Cardiac fibroblast (primary cell): ENCODE measurements around the gene PRCD.
"Not testable (repeated sequence)": the region's sequence is repeated elsewhere in the genome, so short reads cannot be mapped to it uniquely, and the experiment has no call there.

Source experiments
- DNase-seq, 2 donors: peaks; one replicate each; pipeline versions ENCODE4 v3.0.0 to v3.0.0-alpha.2; 2010; ENCODE audit warnings: low read depth in 2 of 2
- H3K4me3 ChIP-seq, 2 donors: replicated peaks in 1 of 2; 1 replicate in 1 of 2; 2 replicates in 1 of 2; pipeline ENCODE4 v1.5.1; 2011; ENCODE audit warnings: low read depth in 2 of 2, low read length in 2 of 2, mild to moderate bottlenecking in 2 of 2, moderate library complexity in 1 of 2
- TF ChIP-seq, protein P1 (sequence below): IDR thresholded peaks from one replicate; pipeline ENCODE4 v1.5.1; 2011; ENCODE audit warnings: low read depth, mild to moderate bottlenecking, low read length, inconsistent platforms

Gene PRCD

DNA sequence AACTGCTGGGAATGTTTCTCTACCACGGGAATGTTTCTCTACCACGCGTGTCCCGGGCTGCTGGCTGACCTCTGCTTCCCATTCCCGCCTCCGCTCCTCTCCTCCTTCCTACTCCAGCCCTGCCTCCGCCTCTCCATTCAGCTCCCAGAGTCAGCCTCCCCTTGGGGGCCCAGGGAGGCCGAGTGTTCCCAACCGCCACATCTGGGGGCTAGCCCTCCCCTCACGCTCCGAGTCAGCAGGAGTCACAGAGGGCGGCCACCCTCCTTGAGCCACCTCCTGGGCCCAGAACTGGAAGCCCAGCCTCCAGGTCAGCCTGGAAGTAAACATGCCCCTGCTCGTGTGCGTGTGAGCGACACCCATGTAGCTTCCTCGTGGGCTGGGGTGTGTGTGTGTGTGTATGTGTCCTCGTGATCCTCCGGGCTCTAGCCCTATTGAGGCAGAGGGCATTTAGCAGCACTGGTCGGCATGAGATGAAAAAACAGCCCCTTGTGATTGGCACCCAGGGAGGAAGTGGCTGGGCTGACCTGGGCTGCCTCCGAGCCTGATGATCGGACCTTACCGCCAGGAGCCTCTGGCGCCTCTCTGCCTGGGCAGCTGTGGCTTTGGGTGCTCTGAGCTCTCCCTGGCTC lies 9.6 kb upstream of the PRCD start:
- TF ChIP-seq, protein P1, sequence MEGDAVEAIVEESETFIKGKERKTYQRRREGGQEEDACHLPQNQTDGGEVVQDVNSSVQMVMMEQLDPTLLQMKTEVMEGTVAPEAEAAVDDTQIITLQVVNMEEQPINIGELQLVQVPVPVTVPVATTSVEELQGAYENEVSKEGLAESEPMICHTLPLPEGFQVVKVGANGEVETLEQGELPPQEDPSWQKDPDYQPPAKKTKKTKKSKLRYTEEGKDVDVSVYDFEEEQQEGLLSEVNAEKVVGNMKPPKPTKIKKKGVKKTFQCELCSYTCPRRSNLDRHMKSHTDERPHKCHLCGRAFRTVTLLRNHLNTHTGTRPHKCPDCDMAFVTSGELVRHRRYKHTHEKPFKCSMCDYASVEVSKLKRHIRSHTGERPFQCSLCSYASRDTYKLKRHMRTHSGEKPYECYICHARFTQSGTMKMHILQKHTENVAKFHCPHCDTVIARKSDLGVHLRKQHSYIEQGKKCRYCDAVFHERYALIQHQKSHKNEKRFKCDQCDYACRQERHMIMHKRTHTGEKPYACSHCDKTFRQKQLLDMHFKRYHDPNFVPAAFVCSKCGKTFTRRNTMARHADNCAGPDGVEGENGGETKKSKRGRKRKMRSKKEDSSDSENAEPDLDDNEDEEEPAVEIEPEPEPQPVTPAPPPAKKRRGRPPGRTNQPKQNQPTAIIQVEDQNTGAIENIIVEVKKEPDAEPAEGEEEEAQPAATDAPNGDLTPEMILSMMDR = no peak
- DNase-seq = peak; percentile 78 to 91
- peak overlapping the region in 1 of 2 donors; percentile 4 for H3K4me3 ChIP-seq

DNA sequence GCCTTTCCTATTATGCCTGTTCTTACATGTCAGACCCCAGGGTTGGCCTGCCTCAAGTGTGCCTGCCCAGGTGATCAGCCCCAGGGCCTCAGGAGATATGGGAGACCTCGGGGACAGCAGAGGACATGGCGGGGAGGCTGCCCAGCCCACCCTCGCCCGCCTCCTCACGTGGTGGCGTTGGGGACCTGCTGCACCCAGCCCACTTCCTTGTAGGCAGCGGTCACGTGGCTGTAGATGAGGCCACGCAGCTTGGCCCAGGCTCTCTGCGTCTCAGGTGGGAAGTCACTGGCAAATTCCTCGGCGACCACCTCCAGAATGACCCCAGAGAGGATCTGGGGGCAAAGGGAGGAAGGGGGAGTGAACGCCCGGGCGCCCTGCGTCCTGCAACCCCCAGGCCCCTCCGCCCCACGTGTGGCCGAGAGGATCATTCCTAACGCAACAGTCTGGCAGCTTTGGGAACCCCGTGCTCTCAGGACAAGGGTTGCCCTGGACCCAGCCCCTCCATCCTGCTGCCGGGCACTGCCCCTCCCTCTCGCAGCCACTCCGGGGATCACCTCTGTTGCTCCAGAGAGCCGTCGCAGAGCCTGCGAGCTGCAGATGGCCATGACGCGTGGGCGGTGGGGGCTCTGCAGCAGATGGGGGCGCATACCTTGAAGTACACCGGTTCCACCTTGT lies 8.9 kb upstream of the PRCD start:
- H3K4me3 ChIP-seq = no peak overlapping the region
- no peak for DNase-seq
- TF ChIP-seq, protein P1 = no peak

DNA sequence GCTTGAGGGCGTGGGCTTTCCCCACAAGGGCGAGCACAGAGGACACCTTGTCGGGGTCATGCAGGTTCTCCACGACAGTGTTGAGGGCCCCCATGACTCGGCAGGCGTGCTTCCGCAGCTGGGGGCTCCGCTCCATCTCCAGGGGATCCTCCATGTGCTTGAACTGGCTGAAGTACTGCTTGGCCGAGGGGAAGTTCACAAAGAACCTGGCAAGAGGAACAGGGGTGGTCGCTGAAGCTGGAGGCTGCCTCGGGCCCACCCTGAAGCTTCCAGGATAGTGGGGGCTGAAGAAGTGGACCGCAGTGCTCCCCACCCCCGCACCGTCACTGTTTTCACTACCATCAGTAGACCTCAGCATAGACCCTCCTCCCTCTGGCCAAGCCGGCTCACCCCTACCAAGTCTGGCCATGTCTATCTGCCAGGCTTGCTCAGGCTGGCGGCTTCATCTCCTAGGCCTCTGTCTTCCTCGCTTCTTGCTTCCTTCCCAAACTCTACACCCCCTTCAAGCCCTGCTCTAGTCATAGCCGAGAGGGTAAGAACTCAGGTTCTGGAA lies 8.3 kb upstream of the PRCD start:
- no peak overlapping the region for H3K4me3 ChIP-seq
- TF ChIP-seq, protein P1 = no peak
- no peak for DNase-seq

DNA sequence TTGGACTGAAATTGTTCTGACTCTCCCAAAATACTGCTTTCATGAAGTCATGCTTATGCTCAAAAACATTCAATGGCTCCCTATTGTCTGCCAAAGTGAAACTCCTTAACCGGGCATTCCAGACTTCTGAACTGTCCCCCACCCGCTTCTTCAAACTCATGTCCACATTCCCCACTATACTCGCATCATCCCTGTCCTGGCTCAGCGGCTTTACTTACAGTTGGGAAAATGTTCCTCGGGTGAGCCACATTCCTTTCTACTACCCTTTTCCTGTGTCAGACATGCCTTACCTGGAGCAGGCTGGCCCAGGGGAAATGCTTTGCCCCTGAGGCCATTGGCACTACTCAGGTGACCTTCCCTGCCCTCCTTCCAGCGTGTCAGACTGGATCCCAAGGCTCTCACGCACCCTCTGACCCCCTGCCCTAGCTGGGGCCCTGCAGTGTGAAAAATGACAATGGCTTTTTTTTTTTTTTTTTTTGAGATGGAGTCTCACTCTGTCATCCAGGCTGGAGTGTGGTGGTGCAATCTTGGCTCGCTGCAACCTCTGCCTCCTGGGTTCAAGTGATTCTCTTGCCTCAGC lies 7.7 kb upstream of the PRCD start:
- H3K4me3 ChIP-seq = no peak overlapping the region
- TF ChIP-seq, protein P1 = no peak
- peak; percentile 49 to 86 for DNase-seq

DNA sequence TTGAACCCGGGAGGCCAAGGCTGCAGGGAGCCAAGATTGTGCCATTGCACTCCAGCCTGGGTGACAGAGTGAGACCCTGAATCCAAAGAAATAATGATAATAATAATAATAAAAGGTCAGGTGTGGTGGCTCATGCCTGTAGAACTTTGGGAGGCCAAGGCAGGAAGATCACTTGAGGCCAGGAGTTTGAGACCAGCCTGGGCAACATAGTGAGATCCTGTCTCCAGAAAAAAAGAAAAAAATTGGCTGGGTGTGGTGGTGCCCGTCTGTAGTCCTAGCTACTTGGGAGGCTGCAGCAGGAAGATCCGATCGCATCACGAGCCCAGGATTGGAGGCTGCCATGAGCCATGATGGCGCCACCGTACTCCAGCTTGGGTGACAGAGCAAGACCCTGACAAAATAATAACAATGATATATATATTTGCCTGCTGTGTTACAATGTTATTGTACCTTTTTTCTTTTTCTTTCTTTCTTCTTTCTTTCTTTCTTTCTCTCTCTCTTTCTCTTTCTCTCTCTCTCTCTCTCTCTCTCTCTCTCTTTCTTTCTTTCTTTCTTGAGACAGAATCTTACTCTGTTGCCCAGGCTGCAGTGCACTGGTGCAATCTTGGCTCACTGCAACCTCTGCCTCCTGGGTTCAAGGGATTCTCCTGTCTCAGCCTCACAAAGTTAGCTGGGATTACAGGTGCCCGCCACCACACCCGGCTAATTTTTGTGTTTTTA lies 6.0 kb upstream of the PRCD start:
- not testable (repeated sequence) for DNase-seq, H3K4me3 ChIP-seq

DNA sequence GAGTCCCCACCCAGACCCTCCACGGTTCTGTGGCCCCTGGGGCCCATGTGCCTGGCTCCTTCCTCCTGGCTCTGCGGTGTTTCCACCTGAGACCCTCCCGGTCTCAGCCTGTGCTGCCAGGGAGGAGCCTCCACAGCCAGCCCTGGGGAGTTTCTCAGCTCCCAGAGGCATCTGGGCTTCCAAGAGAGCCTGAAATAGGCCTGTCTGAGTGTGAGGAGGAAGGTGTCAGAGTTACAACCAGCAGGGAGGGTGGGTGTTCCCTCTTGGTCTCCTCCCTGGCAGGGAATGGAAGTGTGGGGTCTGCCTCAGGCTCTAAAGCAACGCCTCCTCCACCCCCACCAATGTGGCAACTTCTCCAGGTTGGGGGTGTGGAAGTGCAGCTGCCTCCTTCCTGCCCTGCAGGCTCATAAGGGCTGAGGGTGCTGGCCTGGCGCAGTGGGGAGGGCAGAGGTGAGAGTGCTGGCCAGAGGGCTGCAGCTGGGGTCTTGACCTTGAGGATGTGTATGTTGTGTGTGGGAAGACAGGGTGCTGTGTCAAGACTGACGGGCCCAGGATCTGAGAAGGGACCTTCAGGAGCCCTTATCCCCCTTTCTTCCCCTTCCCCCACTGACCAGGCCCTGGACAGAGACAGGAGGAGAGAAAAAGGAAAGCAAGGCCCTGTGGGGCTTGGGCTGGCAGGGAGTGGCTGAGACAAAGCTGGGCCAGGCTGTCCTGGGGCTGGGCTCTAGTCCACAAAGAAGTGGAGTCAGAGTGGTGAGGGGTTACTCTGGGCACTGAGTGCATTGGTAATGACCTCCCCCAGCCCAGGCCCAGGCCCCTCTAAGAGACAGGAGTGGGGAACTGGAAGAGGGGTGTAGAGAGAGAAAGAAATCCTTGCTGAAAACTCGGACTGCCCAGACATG lies 4.8 kb upstream of the PRCD start:
- H3K4me3 ChIP-seq = peak overlapping the region; percentile 66 to 68
- TF ChIP-seq, protein P1 = no peak
- no peak for DNase-seq
